OCI-LY7 (cell line): ENCODE results near the gene GPATCH2. TPM values are rescaled to one million over a fixed set of nuclear protein-coding genes. Genes with fewer than 3 reads are reported as not detected.

Source experiments
- BruUV-seq: library from RNA; stranded (reverse); fragments of 400-500 nt; replicated peaks from 2 replicates; lab custom pipeline; 2021; lab: Mats Ljungman, UMichigan
- CTCF ChIA-PET: fragments of 300-600 bp; sonication (Branson Sonifier 250); formaldehyde crosslinking; loops from one replicate; lab custom pipeline; 2022; ENCODE audit warnings: antibody characterized with exemption; ENCODE audit not compliant: unreplicated experiment; lab: Charles Lee
- POLR2A ChIA-PET: fragments of 300-600 bp; sonication (Branson Sonifier 250); formaldehyde crosslinking; loops from one replicate; lab custom pipeline; 2022; ENCODE audit warnings: antibody characterized with exemption; lab: Charles Lee
- DNase-seq: peaks from one replicate; pipeline ENCODE4 v3.0.0-alpha.2; 2015; ENCODE audit warnings: low spot score
- H2AFZ ChIP-seq: fragments of 200-600 bp; sonication (generic), shearing (Covaris generic); 2 replicates; pipeline ENCODE4 v1.6.1; 2014; ENCODE audit warnings: mild to moderate bottlenecking, antibody characterized with exemption, low read length, moderate library complexity
- H3K27ac ChIP-seq: fragments of 200-600 bp; sonication (generic); 2 replicates; pipeline ENCODE4 v1.5.1; 2014; ENCODE audit warnings: mixed run types, low read depth, mild to moderate bottlenecking, moderate library complexity, low read length, inconsistent platforms; ENCODE audit not compliant: poor library complexity, severe bottlenecking
- H3K36me3 ChIP-seq: fragments of 200-600 bp; sonication (generic); 2 replicates; pipeline ENCODE4 v1.6.1; 2014; ENCODE audit warnings: mild to moderate bottlenecking, antibody characterized with exemption, low read length, moderate library complexity, mixed read lengths; ENCODE audit not compliant: insufficient read depth
- H3K4me1 ChIP-seq: fragments of 200-600 bp; sonication (generic); 2 replicates; pipeline ENCODE4 v1.5.1; 2014; ENCODE audit warnings: mild to moderate bottlenecking, low read length; ENCODE audit not compliant: insufficient read depth, poor library complexity, severe bottlenecking
- H3K4me2 ChIP-seq: fragments of 200-600 bp; sonication (generic); 2 replicates; pipeline ENCODE4 v1.6.1; 2014; ENCODE audit warnings: mild to moderate bottlenecking, low read length
- H3K4me3 ChIP-seq: fragments of 200-600 bp; sonication (generic); 2 replicates; pipeline ENCODE4 v1.5.1; 2014; ENCODE audit warnings: mild to moderate bottlenecking, low read depth, low read length; ENCODE audit not compliant: poor library complexity, severe bottlenecking
- H3K79me2 ChIP-seq: fragments of 200-600 bp; sonication (generic); 2 replicates; pipeline ENCODE4 v1.6.1; 2016; ENCODE audit warnings: low read depth, mild to moderate bottlenecking, low read length, moderate library complexity, mixed read lengths; ENCODE audit not compliant: insufficient read depth
- H3K9me2 ChIP-seq: fragments of 200-600 bp; sonication (generic); 2 replicates; pipeline ENCODE4 v1.6.1; 2016; ENCODE audit warnings: mild to moderate bottlenecking, low read length, mixed read lengths; ENCODE audit not compliant: insufficient read depth
- H3K9me3 ChIP-seq: fragments of 200-600 bp; sonication (generic); 2 replicates; pipeline ENCODE4 v1.6.1; 2014; ENCODE audit warnings: mild to moderate bottlenecking, mixed run types, low read length, mixed read lengths
- H4K20me1 ChIP-seq: fragments of 200-600 bp; sonication (generic); 2 replicates; pipeline ENCODE4 v1.6.1; 2014; ENCODE audit warnings: mild to moderate bottlenecking, antibody characterized with exemption, low read length, moderate library complexity, mixed read lengths; ENCODE audit not compliant: insufficient read depth
- EZH2phosphoT487 ChIP-seq: fragments of 200-600 bp; sonication (generic); IDR thresholded peaks from 2 replicates; pipeline ENCODE4 v1.6.1; 2018; ENCODE audit warnings: low read depth, borderline replicate concordance, mild to moderate bottlenecking, mixed run types, antibody characterized with exemption, low read length, moderate library complexity, mixed read lengths
- intact Hi-C: fragments of 100-400 bp; cut with micrococcal nuclease; formaldehyde crosslinking; loops from one replicate; pipeline ENCODE4 v1.10.0; 2022; ENCODE audit not compliant: unreplicated experiment
- total RNA-seq, 2 experiments: library from RNA; depleted of rRNA in 1 of 2; stranded (reverse); fragments of >200 nt in 1 of 2; shearing (Covaris generic) in 1 of 2; gene quantifications; 2 replicates each; pipeline ENCODE4 v1.2.3, GENCODE V29; 2014 to 2022
- TF ChIP-seq, protein P1 (sequence below): fragments of 200-600 bp; sonication (generic); conservative IDR thresholded peaks from 2 replicates; pipeline ENCODE4 v1.5.1; 2014; ENCODE audit warnings: mild to moderate bottlenecking, antibody characterized with exemption, low read length, moderate library complexity, mixed read lengths

Gene GPATCH2
- total RNA-seq, 2 experiments from 2014 or later: 8.8 to 12.7 TPM

DNA sequence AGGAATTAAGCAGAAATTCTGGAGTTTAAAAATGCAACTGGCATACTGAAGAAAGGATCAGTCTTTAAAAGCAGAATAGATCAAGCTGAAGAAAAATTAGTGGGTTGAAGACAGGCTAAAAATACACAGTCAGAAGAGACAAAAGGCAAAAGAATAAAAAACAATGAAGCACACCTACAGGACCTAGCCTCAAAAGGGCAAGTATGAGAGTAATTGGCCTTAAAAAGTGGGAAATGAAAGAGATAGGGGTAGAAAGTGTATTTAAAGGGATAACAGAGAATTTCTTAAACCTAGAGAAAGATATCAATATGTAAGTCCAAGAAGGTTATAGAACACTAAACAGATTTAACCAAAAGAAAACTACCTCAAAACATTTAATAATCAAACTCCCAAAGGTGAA is 152.4 kb downstream of the GPATCH2 start:
- H3K4me1 ChIP-seq: no peaks in the 10 kb centered on the region
- no peaks in the 10 kb centered on the region for H3K79me2 ChIP-seq
- TF ChIP-seq, protein P1, sequence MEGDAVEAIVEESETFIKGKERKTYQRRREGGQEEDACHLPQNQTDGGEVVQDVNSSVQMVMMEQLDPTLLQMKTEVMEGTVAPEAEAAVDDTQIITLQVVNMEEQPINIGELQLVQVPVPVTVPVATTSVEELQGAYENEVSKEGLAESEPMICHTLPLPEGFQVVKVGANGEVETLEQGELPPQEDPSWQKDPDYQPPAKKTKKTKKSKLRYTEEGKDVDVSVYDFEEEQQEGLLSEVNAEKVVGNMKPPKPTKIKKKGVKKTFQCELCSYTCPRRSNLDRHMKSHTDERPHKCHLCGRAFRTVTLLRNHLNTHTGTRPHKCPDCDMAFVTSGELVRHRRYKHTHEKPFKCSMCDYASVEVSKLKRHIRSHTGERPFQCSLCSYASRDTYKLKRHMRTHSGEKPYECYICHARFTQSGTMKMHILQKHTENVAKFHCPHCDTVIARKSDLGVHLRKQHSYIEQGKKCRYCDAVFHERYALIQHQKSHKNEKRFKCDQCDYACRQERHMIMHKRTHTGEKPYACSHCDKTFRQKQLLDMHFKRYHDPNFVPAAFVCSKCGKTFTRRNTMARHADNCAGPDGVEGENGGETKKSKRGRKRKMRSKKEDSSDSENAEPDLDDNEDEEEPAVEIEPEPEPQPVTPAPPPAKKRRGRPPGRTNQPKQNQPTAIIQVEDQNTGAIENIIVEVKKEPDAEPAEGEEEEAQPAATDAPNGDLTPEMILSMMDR: no peak
- no peak for TF ChIP-seq EZH2phosphoT487
- H3K36me3 ChIP-seq: no peaks in the 10 kb centered on the region
- no peak overlapping the region for H2AFZ ChIP-seq
- no peaks in the 10 kb centered on the region for H3K9me2 ChIP-seq
- H4K20me1 ChIP-seq: no peaks in the 10 kb centered on the region
- CTCF ChIA-PET: no interaction called here
- POLR2A ChIA-PET: no interaction called here
- intact Hi-C loops: no loop called here
- BruUV-seq: no TSS peak
- no peak overlapping the region for H3K4me3 ChIP-seq
- no peak overlapping the region for H3K4me2 ChIP-seq
- H3K27ac ChIP-seq: no peak overlapping the region
- no peaks in the 10 kb centered on the region for H3K9me3 ChIP-seq
- DNase-seq: no peak

DNA sequence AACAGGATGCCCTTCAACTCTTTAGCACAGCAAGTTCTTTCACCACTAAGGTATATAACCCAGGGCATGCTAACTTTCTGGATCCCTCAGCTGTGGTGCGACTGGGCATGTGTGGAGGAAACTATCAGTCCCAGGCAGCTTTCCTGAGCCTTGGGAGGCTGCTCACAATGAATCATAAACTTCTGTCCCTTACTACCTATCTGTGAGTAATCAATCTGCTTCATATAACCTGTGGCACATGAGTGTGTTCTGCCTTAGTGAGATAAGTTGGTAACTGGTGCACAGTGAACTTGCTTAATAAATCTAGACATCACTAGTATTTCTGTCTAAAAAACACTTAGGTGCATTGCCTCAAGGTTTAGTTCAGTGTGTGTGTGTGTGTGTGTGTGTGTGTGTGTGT is 158.0 kb downstream of the GPATCH2 start:
- H3K36me3 ChIP-seq: no peaks in the 10 kb centered on the region
- H3K9me2 ChIP-seq: no peaks in the 10 kb centered on the region
- no peaks in the 10 kb centered on the region for H3K79me2 ChIP-seq
- no peak overlapping the region for H3K4me3 ChIP-seq
- no peak overlapping the region for H3K4me2 ChIP-seq
- H3K4me1 ChIP-seq: no peaks in the 10 kb centered on the region
- no peak overlapping the region for H2AFZ ChIP-seq
- no peak for TF ChIP-seq EZH2phosphoT487
- TF ChIP-seq, protein P1: no peak
- BruUV-seq: no TSS peak
- POLR2A ChIA-PET: no interaction called here
- H4K20me1 ChIP-seq: no peaks in the 10 kb centered on the region
- intact Hi-C loops: no loop called here
- CTCF ChIA-PET: no interaction called here
- no peak for DNase-seq
- H3K9me3 ChIP-seq: no peaks in the 10 kb centered on the region
- H3K27ac ChIP-seq: no peak overlapping the region

DNA sequence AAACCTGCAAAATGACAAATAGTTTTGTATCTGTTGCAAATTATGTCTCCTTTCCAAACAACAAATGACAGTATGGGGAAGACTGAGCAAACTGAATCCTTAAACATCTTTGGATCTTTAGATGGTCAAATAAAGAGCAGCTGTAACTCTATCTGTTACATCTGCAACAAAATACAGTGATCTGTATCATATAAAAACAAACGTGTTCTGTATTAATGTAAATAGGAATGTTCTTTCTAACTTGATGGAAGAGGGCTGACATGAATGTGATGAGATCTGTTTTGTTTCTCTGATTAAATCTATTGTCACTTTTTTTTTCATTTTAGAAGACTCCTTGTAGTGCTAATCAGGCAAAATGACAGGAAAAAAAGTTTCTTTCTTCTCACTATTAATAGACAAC is 159.5 kb downstream of the GPATCH2 start:
- H3K79me2 ChIP-seq: no peaks in the 10 kb centered on the region
- H4K20me1 ChIP-seq: no peaks in the 10 kb centered on the region
- ChIA-PET CTCF (no interaction called here), POLR2A (interaction anchor here (0.6 kb wide), 1 partner anchor 112 kb away, joined by 3 read pairs; no protein-coding TSS in a partner anchor)
- H3K4me2 ChIP-seq: no peak overlapping the region
- no peaks in the 10 kb centered on the region for H3K9me2 ChIP-seq
- no peaks in the 10 kb centered on the region for H3K9me3 ChIP-seq
- H3K36me3 ChIP-seq: no peaks in the 10 kb centered on the region
- no TSS peak for BruUV-seq
- intact Hi-C loops: no loop called here
- H3K27ac ChIP-seq: no peak overlapping the region
- no peak overlapping the region for H2AFZ ChIP-seq
- DNase-seq: no peak
- no peak overlapping the region for H3K4me3 ChIP-seq
- no peak for TF ChIP-seq EZH2phosphoT487
- TF ChIP-seq, protein P1: no peak
- H3K4me1 ChIP-seq: no peaks in the 10 kb centered on the region
